Epithelial cell of alveolus of lung (primary cell): ENCODE data around the gene PRR18. TPM values are rescaled to one million over a fixed set of nuclear protein-coding genes. Genes with fewer than 3 reads are reported as not detected.

Experiments used
- total RNA-seq: library from RNA; depleted of rRNA; stranded (reverse); fragments of >200 nt; gene quantifications from 2 replicates; pipeline ENCODE4 v1.2.1, GENCODE V29; 2015

Gene PRR18
- total RNA-seq = 0.13 TPM in 1 of 2 replicates, not detected in the other

GRCh38 chr6:166308033-166308768, at the start of gene PRR18:
Gene PRR18 (minus strand): TSS chr6:166308392. CDS start chr6:166308142, 250 bp downstream.

GRCh38 chr6:166342349-166343149, 34.4 kb upstream of the PRR18 start, which contains the start of gene SFT2D1:
Gene SFT2D1 (minus strand): TSS chr6:166342545. CDS start chr6:166342481, 64 bp downstream.

Other genes starting within 250 kb of the PRR18 start
- gene TBXT, start 140.5 kb downstream of the PRR18 start, total RNA-seq = not detected in 2 replicates
- gene SFT2D1, start 34.2 kb upstream of the PRR18 start, total RNA-seq = 45.7 and 49.5 TPM in 2 replicates
- 17.9 and 29.5 TPM in 2 replicates for gene MPC1, start 74.5 kb upstream of the PRR18 start, total RNA-seq